Measurements from ENCODE around the gene ADPRM. TPM values are rescaled to one million over a fixed set of nuclear protein-coding genes. Genes with fewer than 3 reads are reported as not detected.

The ADPRM gene
- total and polyA plus RNA-seq, 2 donors (not counting 3 experiments of a cell fraction or from before 2014, with no cell fraction given) = 7.4 to 7.6 TPM

DNA sequence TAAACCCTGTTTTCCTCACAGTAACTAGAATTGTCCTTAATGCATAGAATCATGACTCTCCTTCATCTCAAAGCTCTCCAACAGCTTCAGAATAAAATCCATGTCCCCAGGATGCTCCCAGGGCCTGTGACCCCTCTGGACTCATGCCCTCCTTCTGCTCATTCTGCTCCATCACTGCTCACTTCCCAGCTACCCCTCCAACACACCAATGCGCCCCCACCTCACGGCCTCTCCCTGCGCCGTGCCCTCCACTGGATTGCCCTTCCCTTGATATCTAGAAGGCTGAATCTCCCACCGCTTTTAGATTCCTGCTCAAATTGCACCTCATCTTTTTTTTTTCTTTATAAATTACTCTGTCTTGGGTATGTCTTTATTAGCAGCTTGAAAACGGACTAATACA, 45.0 kb downstream of the ADPRM start:
- Histone ChIP-seq H3K9ac (replicated peaks; ENCODE audit: extremely low read depth, insufficient read depth, low read length) (no peak overlapping the region), H3K27ac (ENCODE audit: insufficient read depth, low read depth, low read length) (no peak overlapping the region), H3K4me3 (replicated peaks in 1 of 3; ENCODE audit: insufficient read depth in 1 of 3, low read depth in 1 of 3, low read length in 3 of 3) (no peak overlapping the region), H2AFZ (ENCODE audit: low read depth, low read length) (no peak overlapping the region), H4K20me1 (replicated peaks; ENCODE audit: control insufficient read depth, extremely low read depth, insufficient read depth, low read length) (no peaks in the 10 kb centered on the region), H3K4me2 (ENCODE audit: insufficient read depth, low read length) (no peak overlapping the region), H3K79me2 (ENCODE audit: control insufficient read depth, insufficient read depth, low read length) (no peaks in the 10 kb centered on the region), H3K9me1 (replicated peaks; ENCODE audit: control insufficient read depth, extremely low read depth, insufficient read depth, low read length) (no peaks in the 10 kb centered on the region), H3K9me3 (replicated peaks; ENCODE audit: control insufficient read depth, insufficient read depth, low read length) (no peaks in the 10 kb centered on the region), H3K27me3 (ENCODE audit: control insufficient read depth in 2 of 2, insufficient read depth in 2 of 2, low read length in 2 of 2) (peaks cover 0 to 1% of the 10 kb centered on the region in 2 experiments), H3K4me1 (ENCODE audit: control insufficient read depth, extremely low read depth, insufficient read depth, low read length) (no peaks in the 10 kb centered on the region), H3K36me3 (ENCODE audit: control insufficient read depth in 2 of 2, extremely low read depth in 1 of 2, insufficient read depth in 2 of 2, low read length in 2 of 2) (no peaks in the 10 kb centered on the region)
- DNase-seq (ENCODE audit: low read depth, low spot score) (no peak), FAIRE-seq (no peak)
- POLR2A ChIA-PET = no interaction called here
- TF ChIP-seq FOS (IDR thresholded peaks at IDR 0.05; ENCODE audit: borderline replicate concordance, insufficient read depth, low read length) (no peak), EZH2 (IDR thresholded peaks at IDR 0.05; ENCODE audit: borderline replicate concordance, low read depth, low read length, severe bottlenecking) (no peak), JUN (IDR thresholded peaks at IDR 0.05; ENCODE audit: borderline replicate concordance, insufficient read depth, insufficient read length, low read depth) (no peak), MYC (IDR thresholded peaks at IDR 0.05; ENCODE audit: low read depth, low read length) (no peak), POLR2AphosphoS5 (IDR thresholded peaks at IDR 0.05; ENCODE audit: insufficient read depth, low read depth, low read length) (no peak), GATA2 (IDR thresholded peaks at IDR 0.05; ENCODE audit: insufficient read depth, insufficient read length, low read depth, low read length) (no peak), POLR2A (IDR thresholded peaks at IDR 0.05; ENCODE audit: low read depth, low read length) (no peak)
- TF ChIP-seq, protein P1, sequence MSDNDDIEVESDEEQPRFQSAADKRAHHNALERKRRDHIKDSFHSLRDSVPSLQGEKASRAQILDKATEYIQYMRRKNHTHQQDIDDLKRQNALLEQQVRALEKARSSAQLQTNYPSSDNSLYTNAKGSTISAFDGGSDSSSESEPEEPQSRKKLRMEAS (IDR thresholded peaks at IDR 0.05; ENCODE audit: insufficient read depth, insufficient read length) = no peak
- TF ChIP-seq, protein P2, sequence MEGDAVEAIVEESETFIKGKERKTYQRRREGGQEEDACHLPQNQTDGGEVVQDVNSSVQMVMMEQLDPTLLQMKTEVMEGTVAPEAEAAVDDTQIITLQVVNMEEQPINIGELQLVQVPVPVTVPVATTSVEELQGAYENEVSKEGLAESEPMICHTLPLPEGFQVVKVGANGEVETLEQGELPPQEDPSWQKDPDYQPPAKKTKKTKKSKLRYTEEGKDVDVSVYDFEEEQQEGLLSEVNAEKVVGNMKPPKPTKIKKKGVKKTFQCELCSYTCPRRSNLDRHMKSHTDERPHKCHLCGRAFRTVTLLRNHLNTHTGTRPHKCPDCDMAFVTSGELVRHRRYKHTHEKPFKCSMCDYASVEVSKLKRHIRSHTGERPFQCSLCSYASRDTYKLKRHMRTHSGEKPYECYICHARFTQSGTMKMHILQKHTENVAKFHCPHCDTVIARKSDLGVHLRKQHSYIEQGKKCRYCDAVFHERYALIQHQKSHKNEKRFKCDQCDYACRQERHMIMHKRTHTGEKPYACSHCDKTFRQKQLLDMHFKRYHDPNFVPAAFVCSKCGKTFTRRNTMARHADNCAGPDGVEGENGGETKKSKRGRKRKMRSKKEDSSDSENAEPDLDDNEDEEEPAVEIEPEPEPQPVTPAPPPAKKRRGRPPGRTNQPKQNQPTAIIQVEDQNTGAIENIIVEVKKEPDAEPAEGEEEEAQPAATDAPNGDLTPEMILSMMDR (IDR thresholded peaks at IDR 0.05; ENCODE audit: extremely low read depth in 1 of 2, insufficient read depth in 1 of 2, low read depth in 1 of 2, low read length in 2 of 2) = no peak
- CTCF ChIA-PET = interaction anchor here (0.8 kb wide), 1 partner anchor 96 kb away, joined by 3 read pairs; no protein-coding TSS in a partner anchor
- BruUV-seq (replicated peaks) = no TSS peak
- intact Hi-C loops (cut with micrococcal nuclease) (no loop called here), dilution Hi-C loops (cut with MboI; ENCODE audit: extremely low pct_ligation_motif_present, low sequenced_read_pairs) (no loop called here)

Data from endothelial cell of umbilical vein (primary cell).